ENCODE data around the gene GLG1. TPM values are rescaled to one million over a fixed set of nuclear protein-coding genes. Genes with fewer than 3 reads are reported as not detected.

Gene GLG1
- total RNA-seq, 1 experiment from 2014 or later = 237 TPM

DNA sequence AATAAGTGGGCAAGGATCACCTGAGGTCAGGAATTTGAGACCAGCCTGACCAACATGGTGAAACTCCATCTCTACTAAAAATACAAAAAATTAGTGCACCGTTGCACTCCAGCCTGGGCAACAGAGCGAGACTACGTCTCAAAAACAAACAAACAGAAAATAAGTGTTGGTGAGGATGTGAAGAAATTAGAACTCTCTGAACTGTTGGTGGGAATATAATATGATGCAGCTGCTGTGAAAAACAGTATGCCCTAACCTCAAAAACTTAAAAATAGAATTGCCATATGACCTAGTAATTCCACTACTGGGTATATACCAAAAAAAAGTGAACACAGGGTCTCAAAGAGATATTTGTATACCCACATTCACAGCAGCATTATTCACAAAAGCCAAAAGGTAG lies 26.1 kb downstream of the GLG1 start:
- ChIA-PET CTCF (no interaction called here), POLR2A (no interaction called here), RAD21 (ENCODE audit: low non-redundant PET in 1 of 2, low total read pairs in 2 of 2, uncharacterized antibody in 2 of 2, unreplicated experiment in 2 of 2) (no interaction called here)
- H4K20me1 ChIP-seq (ENCODE audit: insufficient read depth) = peaks cover 5% of the 10 kb centered on the region; the same call in 1 of the 2 replicates
- no peak overlapping the region for H3K4me3 ChIP-seq (replicated peaks in 1 of 2; ENCODE audit: low read depth in 1 of 2, low read length in 2 of 2)
- peak overlapping the region; percentile 84 for H3K27ac ChIP-seq (ENCODE audit: low read depth, low read length)
- BruUV-seq (replicated peaks) = no TSS peak
- H3K9ac ChIP-seq (ENCODE audit: low read length) = peak overlapping the region; percentile 2; the same call in 1 of the 2 replicates
- no peak for DNase-seq (ENCODE audit: low read depth, low spot score)
- H3K27me3 ChIP-seq (ENCODE audit: insufficient read depth, low read length) = no peaks in the 10 kb centered on the region
- intact Hi-C loops (cut with micrococcal nuclease) = no loop called here
- H2AFZ ChIP-seq (ENCODE audit: low read depth, low read length, poor library complexity, severe bottlenecking) = no peak overlapping the region
- H3K79me2 ChIP-seq (ENCODE audit: insufficient read depth, low read length) = peaks cover 92% of the 10 kb centered on the region
- no peaks in the 10 kb centered on the region for H3K9me3 ChIP-seq (ENCODE audit: control insufficient read depth in 1 of 2, insufficient read depth in 1 of 2, low read depth in 1 of 2, low read length in 2 of 2)
- H3K4me1 ChIP-seq (ENCODE audit: control insufficient read depth in 1 of 2, insufficient read depth in 2 of 2, low read length in 2 of 2) = peaks cover 86 to 95% of the 10 kb centered on the region in 2 experiments
- no peak for ATAC-seq
- no peak for TF ChIP-seq EZH2phosphoT487 (IDR thresholded peaks at IDR 0.05; ENCODE audit: borderline replicate concordance)
- 0 out of 2 replicates have a peak, but pooled peaks have one; percentile 3 for TF ChIP-seq SP1 (IDR thresholded peaks at IDR 0.05; ENCODE audit: low read depth)
- no peaks in the 10 kb centered on the region for H3K36me3 ChIP-seq (ENCODE audit: control insufficient read depth in 1 of 2, insufficient read depth in 2 of 2, low read length in 2 of 2)
- no peaks in the 10 kb centered on the region for H3K9me2 ChIP-seq (ENCODE audit: insufficient read depth)
- H3K4me2 ChIP-seq (ENCODE audit: low read length) = peak overlapping the region; percentile 60

DNA sequence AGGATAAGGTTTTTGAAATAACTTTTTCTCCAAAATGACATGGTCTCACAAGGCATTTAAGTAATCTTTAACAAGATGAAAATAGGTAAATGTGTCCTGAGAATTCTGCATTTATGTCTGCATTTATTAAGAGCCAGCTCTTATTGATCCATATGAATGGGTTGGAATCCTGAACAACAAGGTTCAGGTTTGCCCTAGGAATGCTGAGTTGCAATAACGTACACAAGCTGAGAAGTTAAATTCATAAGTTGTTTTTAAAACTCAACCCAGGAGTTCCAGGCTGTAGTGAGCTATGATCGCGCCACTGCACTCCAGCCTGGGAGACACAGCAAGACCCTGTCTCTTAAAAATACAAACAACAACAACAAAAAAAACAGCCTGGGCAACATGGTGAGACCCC lies 28.1 kb downstream of the GLG1 start:
- no peak overlapping the region for H2AFZ ChIP-seq (ENCODE audit: low read depth, low read length, poor library complexity, severe bottlenecking)
- H3K4me3 ChIP-seq (replicated peaks in 1 of 2; ENCODE audit: low read depth in 1 of 2, low read length in 2 of 2) = peak overlapping the region in 1 of 2 experiments; percentile 35; a peak in 2 of 4 replicates
- no peaks in the 10 kb centered on the region for H3K9me3 ChIP-seq (ENCODE audit: control insufficient read depth in 1 of 2, insufficient read depth in 1 of 2, low read depth in 1 of 2, low read length in 2 of 2)
- peak overlapping the region; percentile 60 for H3K4me2 ChIP-seq (ENCODE audit: low read length)
- ATAC-seq (no peak), DNase-seq (ENCODE audit: low read depth, low spot score) (no peak)
- TF ChIP-seq CBX3 (IDR thresholded peaks at IDR 0.05; ENCODE audit: low read depth) (no peak), EGR1 (IDR thresholded peaks at IDR 0.05; ENCODE audit: low read depth) (no peak), POLR2AphosphoS5 (IDR thresholded peaks at IDR 0.05; ENCODE audit: low read depth, low read length) (no peak)
- no TSS peak for BruUV-seq (replicated peaks)
- peak overlapping the region; percentile 39 for H3K9ac ChIP-seq (ENCODE audit: low read length)
- RAD21 ChIA-PET (ENCODE audit: low non-redundant PET in 1 of 2, low total read pairs in 2 of 2, uncharacterized antibody in 2 of 2, unreplicated experiment in 2 of 2) = interaction anchor here (0.9 to 1.2 kb wide), 4 partner anchors 10 to 22 kb away, joined by 3 to 4 read pairs (median 3); no protein-coding TSS in a partner anchor
- H4K20me1 ChIP-seq (ENCODE audit: insufficient read depth) = peaks cover 7% of the 10 kb centered on the region; the same call in 1 of the 2 replicates
- POLR2A ChIA-PET = interaction anchor here (1.1 to 2.0 kb wide), 7 partner anchors 9 to 28 kb away, joined by 4 to 8 read pairs (median 6); partner anchors contain the start of gene GLG1
- CTCF ChIA-PET = no interaction called here
- H3K4me1 ChIP-seq (ENCODE audit: control insufficient read depth in 1 of 2, insufficient read depth in 2 of 2, low read length in 2 of 2) = peaks cover 88 to 97% of the 10 kb centered on the region in 2 experiments
- no peaks in the 10 kb centered on the region for H3K36me3 ChIP-seq (ENCODE audit: control insufficient read depth in 1 of 2, insufficient read depth in 2 of 2, low read length in 2 of 2)
- H3K27me3 ChIP-seq (ENCODE audit: insufficient read depth, low read length) = no peaks in the 10 kb centered on the region
- H3K9me2 ChIP-seq (ENCODE audit: insufficient read depth) = no peaks in the 10 kb centered on the region
- peaks cover 92% of the 10 kb centered on the region for H3K79me2 ChIP-seq (ENCODE audit: insufficient read depth, low read length)
- intact Hi-C loops (cut with micrococcal nuclease) = loop anchor here (1.0 kb wide), 1 partner anchor 15 kb away; no protein-coding TSS in a partner anchor
- peak overlapping the region; percentile 84 for H3K27ac ChIP-seq (ENCODE audit: low read depth, low read length)
